Measurements from ENCODE around the gene PDE8A. TPM values are rescaled to one million over a fixed set of nuclear protein-coding genes. Genes with fewer than 3 reads are reported as not detected.

PDE8A gene
- total RNA-seq, 1 donor, result 16.8 TPM

GRCh38 chr15:85000189-85000864 is 18.7 kb downstream of the PDE8A start:
- no peak overlapping the region for H3K4me3 ChIP-seq (ENCODE audit: low read depth, low read length)
- no peak for TF ChIP-seq CTCF (IDR thresholded peaks at IDR 0.05; ENCODE audit: insufficient read depth, low read depth, low read length)
- DNase-seq (ENCODE audit: low read depth), result peak; percentile 87

- no peak for TF ChIP-seq CTCF (IDR thresholded peaks at IDR 0.05; ENCODE audit: insufficient read depth, low read depth, low read length)
- DNase-seq (ENCODE audit: low read depth), result no peak
- no peak overlapping the region for H3K4me3 ChIP-seq (ENCODE audit: low read depth, low read length)
Observed at GRCh38 chr15:85000937-85001336, 19.3 kb downstream of the PDE8A start.

- TF ChIP-seq CTCF (IDR thresholded peaks at IDR 0.05; ENCODE audit: insufficient read depth, low read depth, low read length), result no peak
- DNase-seq (ENCODE audit: low read depth), result no peak
Observed at GRCh38 chr15:85002517-85002916, 20.9 kb downstream of the PDE8A start.

GRCh38 chr15:85003593-85004312 is 22.1 kb downstream of the PDE8A start:
- no peak for TF ChIP-seq CTCF (IDR thresholded peaks at IDR 0.05; ENCODE audit: insufficient read depth, low read depth, low read length)
- no peak for DNase-seq (ENCODE audit: low read depth)
- H3K4me3 ChIP-seq (ENCODE audit: low read depth, low read length), result no peak overlapping the region

More at GRCh38 chr15:85002517-85002916, 20.9 kb downstream of the PDE8A start:
- no peak overlapping the region for H3K4me3 ChIP-seq (ENCODE audit: low read depth, low read length)

- no peak overlapping the region for H3K4me3 ChIP-seq (ENCODE audit: low read depth, low read length)
- TF ChIP-seq CTCF (IDR thresholded peaks at IDR 0.05; ENCODE audit: insufficient read depth, low read depth, low read length), result no peak
- no peak for DNase-seq (ENCODE audit: low read depth)
Observed at GRCh38 chr15:85004550-85004949, 22.9 kb downstream of the PDE8A start.

GRCh38 chr15:85005319-85005718 is 23.7 kb downstream of the PDE8A start:
- no peak overlapping the region for H3K4me3 ChIP-seq (ENCODE audit: low read depth, low read length)
- no peak for DNase-seq (ENCODE audit: low read depth)
- TF ChIP-seq CTCF (IDR thresholded peaks at IDR 0.05; ENCODE audit: insufficient read depth, low read depth, low read length), result no peak

All from fibroblast of villous mesenchyme (primary cell).